ENCODE results near the gene WDSUB1. TPM values are rescaled to one million over a fixed set of nuclear protein-coding genes. Genes with fewer than 3 reads are reported as not detected.

Gene WDSUB1
- total RNA-seq, 1 donor from 2014 or later: 11.4 TPM

DNA sequence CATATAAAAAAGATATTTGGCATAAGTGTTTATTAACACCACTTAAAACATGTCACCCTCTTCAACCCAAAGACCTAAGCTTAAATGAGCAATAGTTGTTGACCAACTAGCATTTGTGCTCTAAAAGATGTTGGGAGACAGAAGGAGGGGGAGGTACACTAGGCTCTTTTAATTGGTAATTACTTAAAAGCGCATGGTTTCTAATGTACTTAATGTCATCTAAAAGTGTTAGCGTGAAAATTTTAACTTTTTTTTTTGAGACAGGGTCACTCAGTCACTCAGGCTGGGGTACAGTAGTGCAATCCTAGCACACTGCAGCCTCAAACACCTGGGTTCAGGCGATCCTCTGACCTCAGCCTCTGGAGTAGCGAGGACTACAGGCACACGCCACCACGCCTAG is 5.5 kb downstream of the WDSUB1 start:
- intact Hi-C loops (cut with micrococcal nuclease): no loop called here
- H3K4me1 ChIP-seq: peaks cover 14% of the 10 kb centered on the region
- no peak for DNase-seq
- no peaks in the 10 kb centered on the region for H3K27me3 ChIP-seq (ENCODE audit: low read depth)
- H3K4me3 ChIP-seq: no peak overlapping the region
- no peak overlapping the region for H3K27ac ChIP-seq (replicated peaks)
- no peaks in the 10 kb centered on the region for H3K9me3 ChIP-seq (replicated peaks)
- TF ChIP-seq CTCF (IDR thresholded peaks at IDR 0.05; ENCODE audit: borderline replicate concordance): no peak
- peaks cover 29% of the 10 kb centered on the region for H3K36me3 ChIP-seq

GRCh38 chr2:159279700-159280099 is 6.8 kb downstream of the WDSUB1 start:
- no peak overlapping the region for H3K27ac ChIP-seq (replicated peaks)
- no peak overlapping the region for H3K4me3 ChIP-seq
- H3K27me3 ChIP-seq (ENCODE audit: low read depth): no peaks in the 10 kb centered on the region
- intact Hi-C loops (cut with micrococcal nuclease): no loop called here
- peaks cover 1% of the 10 kb centered on the region for H3K4me1 ChIP-seq
- H3K9me3 ChIP-seq (replicated peaks): no peaks in the 10 kb centered on the region
- TF ChIP-seq CTCF (IDR thresholded peaks at IDR 0.05; ENCODE audit: borderline replicate concordance): no peak
- peaks cover 31% of the 10 kb centered on the region for H3K36me3 ChIP-seq
- DNase-seq: no peak

DNA sequence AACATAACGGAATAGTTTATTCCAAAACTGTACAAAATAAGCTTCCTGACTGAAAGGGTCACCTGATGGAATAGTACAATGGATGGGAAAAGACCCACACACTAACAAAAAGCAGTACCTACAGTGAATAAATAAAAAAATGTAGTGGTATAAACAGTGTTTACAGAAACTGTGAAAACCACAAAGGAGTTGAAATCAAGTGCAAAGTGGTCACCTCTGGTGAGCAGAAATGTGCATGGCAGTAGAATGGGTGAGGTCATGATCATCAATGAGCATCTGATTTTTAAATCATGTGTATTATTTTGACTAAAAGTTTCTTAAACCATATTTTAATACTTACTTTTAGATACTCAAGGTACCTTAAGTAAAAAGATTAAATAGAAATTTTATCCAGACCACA is 11.4 kb downstream of the WDSUB1 start:
- intact Hi-C loops (cut with micrococcal nuclease): no loop called here
- no peak overlapping the region for H3K27ac ChIP-seq (replicated peaks)
- peaks cover 3% of the 10 kb centered on the region for H3K9me3 ChIP-seq (replicated peaks)
- no peak for TF ChIP-seq CTCF (IDR thresholded peaks at IDR 0.05; ENCODE audit: borderline replicate concordance)
- H3K36me3 ChIP-seq: peaks cover 45% of the 10 kb centered on the region
- no peak for DNase-seq
- H3K4me1 ChIP-seq: no peaks in the 10 kb centered on the region
- no peaks in the 10 kb centered on the region for H3K27me3 ChIP-seq (ENCODE audit: low read depth)
- no peak overlapping the region for H3K4me3 ChIP-seq

DNA sequence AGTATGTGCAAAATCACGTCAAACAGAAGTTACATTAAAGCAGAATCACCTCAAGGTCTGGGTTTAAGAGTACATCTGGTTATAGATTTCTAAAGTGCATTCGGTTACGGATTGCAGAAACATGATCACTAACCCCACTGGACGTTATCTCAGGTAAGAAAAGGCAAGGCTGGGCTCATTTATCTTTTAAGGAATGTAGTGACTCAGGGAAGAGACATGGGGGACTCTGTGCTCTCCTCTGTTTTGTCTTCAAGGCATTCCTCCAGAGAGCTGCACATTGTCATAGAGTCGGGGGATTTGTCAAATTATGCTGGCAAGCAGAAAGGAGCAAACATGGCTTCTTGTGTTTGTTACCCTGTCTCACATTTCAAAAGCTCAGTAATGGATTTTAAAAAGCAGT is 14.3 kb downstream of the WDSUB1 start:
- Histone ChIP-seq H3K4me1 (peaks cover 17% of the 10 kb centered on the region), H3K9me3 (replicated peaks) (peaks cover 3% of the 10 kb centered on the region), H3K4me3 (no peak overlapping the region), H3K27me3 (ENCODE audit: low read depth) (no peaks in the 10 kb centered on the region), H3K27ac (replicated peaks) (no peak overlapping the region), H3K36me3 (peaks cover 38% of the 10 kb centered on the region)
- intact Hi-C loops (cut with micrococcal nuclease): no loop called here
- TF ChIP-seq CTCF (IDR thresholded peaks at IDR 0.05; ENCODE audit: borderline replicate concordance): no peak
- DNase-seq: no peak

GRCh38 chr2:159270744-159271379 is 15.6 kb downstream of the WDSUB1 start:
- Histone ChIP-seq H3K36me3 (peaks cover 38% of the 10 kb centered on the region), H3K27ac (replicated peaks) (no peak overlapping the region), H3K4me1 (peaks cover 17% of the 10 kb centered on the region), H3K9me3 (replicated peaks) (peaks cover 3% of the 10 kb centered on the region), H3K4me3 (no peak overlapping the region), H3K27me3 (ENCODE audit: low read depth) (no peaks in the 10 kb centered on the region)
- TF ChIP-seq CTCF (IDR thresholded peaks at IDR 0.05; ENCODE audit: borderline replicate concordance): no peak
- DNase-seq: no peak
- intact Hi-C loops (cut with micrococcal nuclease): no loop called here

All from left ventricle myocardium inferior (tissue), 1 donor.